CD4-positive, alpha-beta T cell (primary cell): ENCODE measurements around the gene RHOU. TPM values are rescaled to one million over a fixed set of nuclear protein-coding genes. Genes with fewer than 3 reads are reported as not detected.

Experiments used
- ATAC-seq: fragments of 200-7000 bp; cut with Tn5 transposase; one replicate; pipeline ENCODE4 v1.10.0; 2022; ENCODE audit warnings: mild to moderate bottlenecking; ENCODE audit not compliant: poor library complexity
- CTCF ChIA-PET: fragments of 350-600 bp; sonication (Branson Sonifier 250); formaldehyde crosslinking; loops from one replicate; lab custom pipeline; 2021; ENCODE audit warnings: antibody characterized with exemption, inconsistent platforms; lab: Charles Lee
- POLR2A ChIA-PET: fragments of 350-600 bp; sonication (Branson Sonifier 250); formaldehyde crosslinking; loops from one replicate; lab custom pipeline; 2021; ENCODE audit warnings: antibody characterized with exemption, inconsistent platforms; lab: Charles Lee
- DNase-seq, 14 experiments: peaks; one replicate each; pipeline ENCODE4 v3.0.0-alpha.2; 2013 to 2020; ENCODE audit warnings: mixed read lengths in 2 of 14
- H3K27ac ChIP-seq, 2 donors: one replicate each; pipeline versions ENCODE4 v1.5.1 to v1.7.0; 2013; ENCODE audit warnings: low read length in 2 of 2, low read depth in 1 of 2, mild to moderate bottlenecking in 1 of 2
- H3K27me3 ChIP-seq, 2 experiments: 1 replicate in 1 of 2; 2 replicates in 1 of 2; pipeline versions ENCODE4 v1.6.1 to v1.7.0; 2013; ENCODE audit warnings: low read length in 2 of 2, control low read depth in 1 of 2, mild to moderate bottlenecking in 1 of 2, moderate library complexity in 1 of 2; ENCODE audit not compliant: insufficient read depth in 2 of 2, control insufficient read depth in 1 of 2
- H3K36me3 ChIP-seq: one replicate; pipeline ENCODE4 v1.6.1; 2013; ENCODE audit warnings: low read length, control low read depth; ENCODE audit not compliant: insufficient read depth
- H3K4me1 ChIP-seq: one replicate; pipeline ENCODE4 v1.6.1; 2013; ENCODE audit warnings: low read length, control low read depth; ENCODE audit not compliant: insufficient read depth
- H3K4me3 ChIP-seq: one replicate; pipeline ENCODE4 v1.5.1; 2013; ENCODE audit warnings: mild to moderate bottlenecking, low read length, moderate library complexity
- H3K9me3 ChIP-seq, 2 experiments: 1 replicate in 1 of 2; 2 replicates in 1 of 2; pipeline versions ENCODE4 v1.6.1 to v1.7.0; 2013; ENCODE audit warnings: low read length in 2 of 2, mild to moderate bottlenecking in 2 of 2, control low read depth in 1 of 2, moderate library complexity in 1 of 2; ENCODE audit not compliant: control insufficient read depth in 1 of 2, insufficient read depth in 1 of 2
- H3K27ac Mint-ChIP-seq: one replicate; pipeline ENCODE4 v1.8.0; 2020; ENCODE audit warnings: mixed read lengths
- H3K27me3 Mint-ChIP-seq: one replicate; pipeline ENCODE4 v1.8.0; 2021; ENCODE audit warnings: mixed read lengths
- H3K36me3 Mint-ChIP-seq: one replicate; pipeline ENCODE4 v1.8.0; 2021; ENCODE audit warnings: low read depth, mixed read lengths
- H3K4me1 Mint-ChIP-seq: one replicate; pipeline ENCODE4 v1.8.0; 2021; ENCODE audit warnings: low read depth, mixed read lengths
- H3K4me3 Mint-ChIP-seq: one replicate; pipeline ENCODE4 v1.8.0; 2020; ENCODE audit warnings: mild to moderate bottlenecking, mixed read lengths
- H3K9me3 Mint-ChIP-seq: one replicate; pipeline ENCODE4 v1.8.0; 2020; ENCODE audit warnings: mixed read lengths
- intact Hi-C, 2 experiments: fragments of 100-400 bp; cut with DNase I in 1 of 2; cut with micrococcal nuclease in 1 of 2; formaldehyde crosslinking; loops; one replicate each; pipeline versions ENCODE4 v1.15.1 to v1.9.0; 2023 to 2025; cut with DNase I, micrococcal nuclease
- total RNA-seq, 174 experiments: library from RNA in 2 of 174; stranded (reverse) in 2 of 174; gene quantifications; one replicate each; pipeline ENCODE4 v1.2.3 and lab custom pipeline; 2021 to 2026
- TF ChIP-seq, protein P1 (sequence below): fragments of 200-600 bp; IDR thresholded peaks from one replicate; pipeline ENCODE4 v1.8.0; 2022; ENCODE audit warnings: antibody characterized with exemption, mild to moderate bottlenecking

RHOU gene
- total RNA-seq, 2 experiments from 2014 or later, result 1.2 TPM

DNA sequence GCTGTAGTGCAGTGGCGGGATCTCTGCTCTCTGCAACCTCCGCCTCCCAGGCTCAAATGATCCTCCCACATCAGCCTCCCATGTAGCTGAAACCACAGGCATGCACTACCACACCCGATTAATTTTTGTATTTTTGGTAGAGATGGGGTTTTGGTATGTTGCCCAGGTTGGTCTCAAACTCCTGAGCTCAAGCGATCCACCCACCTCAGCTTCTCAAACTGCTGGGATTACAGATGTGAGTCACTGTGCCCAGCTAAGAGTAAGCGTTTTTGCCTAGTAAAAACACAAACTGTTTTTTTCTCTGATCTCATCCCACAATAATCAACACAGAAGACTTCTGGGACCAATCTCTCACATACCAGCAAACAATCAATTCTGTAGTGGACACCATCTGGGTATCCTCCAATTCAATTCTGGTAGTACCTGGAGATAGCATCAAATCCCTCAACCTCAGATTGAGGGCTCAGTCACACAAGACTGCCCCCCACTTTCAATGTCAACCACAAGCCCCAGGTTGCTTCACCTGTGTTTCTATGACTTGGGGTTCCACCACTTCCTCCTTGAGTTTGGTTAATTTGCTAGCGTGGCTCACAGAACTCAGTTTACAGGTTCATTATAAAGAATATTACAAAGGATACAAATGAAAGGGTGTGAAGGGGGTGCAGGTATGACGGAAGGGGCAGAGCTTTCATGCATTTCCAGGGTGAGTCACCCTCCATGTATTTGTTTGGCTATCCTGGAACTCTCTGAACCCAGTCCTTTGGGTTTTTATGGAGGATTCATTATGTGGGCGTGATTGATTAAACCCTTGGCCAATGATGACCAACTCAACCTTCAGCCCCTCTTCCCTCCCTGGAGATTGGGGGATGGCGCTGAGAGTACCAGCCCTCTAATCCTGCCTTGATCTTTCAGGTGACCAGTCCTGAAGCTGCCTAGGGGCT is 40.0 kb upstream of the RHOU start:
- Mint-ChIP-seq H3K4me3 (no peak overlapping the region), H3K27ac (no peak overlapping the region), H3K36me3 (no peaks in the 10 kb centered on the region), H3K9me3 (no peaks in the 10 kb centered on the region), H3K27me3 (no peaks in the 10 kb centered on the region), H3K4me1 (peaks cover 13% of the 10 kb centered on the region)
- Histone ChIP-seq H3K27ac (no peak overlapping the region), H3K27me3 (no peaks in the 10 kb centered on the region), H3K9me3 (no peaks in the 10 kb centered on the region), H3K36me3 (no peaks in the 10 kb centered on the region), H3K4me3 (no peak overlapping the region), H3K4me1 (peaks cover 10% of the 10 kb centered on the region)
- peak in 3 of 14 experiments; percentile 2 to 40 (median 4) for DNase-seq
- CTCF ChIA-PET, result interaction anchor here (2.5 kb wide), 1 partner anchor 532 kb away, joined by 6 read pairs; no protein-coding TSS in a partner anchor
- intact Hi-C loops, result no loop called here
- TF ChIP-seq, protein P1, sequence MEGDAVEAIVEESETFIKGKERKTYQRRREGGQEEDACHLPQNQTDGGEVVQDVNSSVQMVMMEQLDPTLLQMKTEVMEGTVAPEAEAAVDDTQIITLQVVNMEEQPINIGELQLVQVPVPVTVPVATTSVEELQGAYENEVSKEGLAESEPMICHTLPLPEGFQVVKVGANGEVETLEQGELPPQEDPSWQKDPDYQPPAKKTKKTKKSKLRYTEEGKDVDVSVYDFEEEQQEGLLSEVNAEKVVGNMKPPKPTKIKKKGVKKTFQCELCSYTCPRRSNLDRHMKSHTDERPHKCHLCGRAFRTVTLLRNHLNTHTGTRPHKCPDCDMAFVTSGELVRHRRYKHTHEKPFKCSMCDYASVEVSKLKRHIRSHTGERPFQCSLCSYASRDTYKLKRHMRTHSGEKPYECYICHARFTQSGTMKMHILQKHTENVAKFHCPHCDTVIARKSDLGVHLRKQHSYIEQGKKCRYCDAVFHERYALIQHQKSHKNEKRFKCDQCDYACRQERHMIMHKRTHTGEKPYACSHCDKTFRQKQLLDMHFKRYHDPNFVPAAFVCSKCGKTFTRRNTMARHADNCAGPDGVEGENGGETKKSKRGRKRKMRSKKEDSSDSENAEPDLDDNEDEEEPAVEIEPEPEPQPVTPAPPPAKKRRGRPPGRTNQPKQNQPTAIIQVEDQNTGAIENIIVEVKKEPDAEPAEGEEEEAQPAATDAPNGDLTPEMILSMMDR, result no peak
- POLR2A ChIA-PET, result no interaction called here
- no peak for ATAC-seq

DNA sequence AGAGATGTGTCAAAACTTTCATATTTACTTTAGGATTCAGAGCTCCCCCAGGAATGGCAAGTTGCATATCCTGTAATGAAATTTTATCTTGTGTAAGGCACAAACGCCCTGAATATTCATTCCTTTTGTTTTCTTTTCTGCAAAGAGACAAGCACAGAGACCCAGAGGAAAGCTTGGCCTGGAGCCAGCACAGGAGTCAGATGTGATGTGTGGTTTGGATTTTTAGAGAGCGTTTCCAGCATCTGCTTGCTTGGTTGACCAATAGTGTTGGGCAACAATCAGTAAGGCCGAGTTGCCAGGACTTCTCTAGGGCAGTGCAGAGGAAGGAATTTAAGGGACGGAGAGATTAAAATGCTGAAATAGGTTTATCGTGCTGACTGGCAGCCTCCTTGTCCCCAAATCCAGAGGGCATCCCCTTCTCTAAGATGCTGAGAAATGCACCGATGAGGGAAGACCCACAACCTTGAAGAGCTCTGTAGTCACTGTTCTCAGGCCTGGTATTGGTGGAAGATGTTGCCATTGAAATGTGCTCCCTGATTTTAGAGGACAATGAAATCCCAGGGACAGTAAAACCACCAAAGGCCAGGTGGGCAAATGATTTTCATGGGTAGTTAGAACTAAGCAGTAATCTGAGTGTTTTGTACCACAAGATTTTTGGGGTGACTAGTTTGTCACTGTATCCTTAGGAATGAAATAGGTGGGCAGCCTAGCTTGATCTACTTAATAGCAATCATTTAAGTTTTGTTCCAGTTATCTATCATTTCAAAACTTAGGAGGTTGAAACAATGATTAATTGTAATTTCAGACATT is 37.9 kb upstream of the RHOU start:
- no peak overlapping the region for H3K4me3 ChIP-seq
- POLR2A ChIA-PET, result no interaction called here
- peaks cover 0 to 3% of the 10 kb centered on the region in 2 experiments for H3K9me3 ChIP-seq
- peaks cover 10% of the 10 kb centered on the region for H3K4me1 ChIP-seq
- ATAC-seq (no peak), DNase-seq (peak in 1 of 14 experiments; percentile 10)
- Mint-ChIP-seq H3K27ac (no peak overlapping the region), H3K9me3 (no peaks in the 10 kb centered on the region), H3K4me3 (no peak overlapping the region), H3K27me3 (no peaks in the 10 kb centered on the region), H3K36me3 (no peaks in the 10 kb centered on the region), H3K4me1 (peaks cover 7% of the 10 kb centered on the region)
- TF ChIP-seq, protein P1, result no peak
- CTCF ChIA-PET, result no interaction called here
- no peaks in the 10 kb centered on the region for H3K36me3 ChIP-seq
- H3K27me3 ChIP-seq, result no peaks in the 10 kb centered on the region
- intact Hi-C loops, result no loop called here
- no peak overlapping the region for H3K27ac ChIP-seq

DNA sequence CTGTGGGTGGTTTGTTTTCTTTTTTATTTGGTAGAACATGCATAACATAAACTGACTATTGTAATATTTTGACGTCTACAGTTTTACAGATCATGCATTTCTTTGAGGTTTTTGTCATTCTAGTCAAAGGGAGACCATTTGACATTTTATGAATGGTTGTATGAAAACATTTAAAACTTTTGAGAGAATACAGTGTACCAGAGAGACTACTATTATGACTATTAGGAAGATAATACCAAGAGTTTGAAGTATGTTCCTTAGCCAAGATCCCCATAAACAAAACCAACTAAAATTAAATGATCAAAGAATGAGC is 37.3 kb upstream of the RHOU start:
- intact Hi-C loops, result no loop called here
- no peak overlapping the region for H3K4me3 ChIP-seq
- DNase-seq, result no peak
- H3K4me1 ChIP-seq, result peaks cover 10% of the 10 kb centered on the region
- H3K4me1 Mint-ChIP-seq, result peaks cover 7% of the 10 kb centered on the region
- TF ChIP-seq, protein P1, result no peak
- peaks cover 3% of the 10 kb centered on the region for H3K9me3 Mint-ChIP-seq
- ChIA-PET POLR2A (no interaction called here), CTCF (no interaction called here)
- no peak overlapping the region for H3K27ac ChIP-seq
- H3K27me3 Mint-ChIP-seq, result no peaks in the 10 kb centered on the region
- H3K36me3 ChIP-seq, result no peaks in the 10 kb centered on the region
- no peak overlapping the region for H3K4me3 Mint-ChIP-seq
- H3K36me3 Mint-ChIP-seq, result no peaks in the 10 kb centered on the region
- no peaks in the 10 kb centered on the region for H3K27me3 ChIP-seq
- peaks cover under 1 to 9% of the 10 kb centered on the region in 2 experiments for H3K9me3 ChIP-seq
- ATAC-seq, result no peak
- H3K27ac Mint-ChIP-seq, result no peak overlapping the region
